ENCODE results near the gene CDKAL1. TPM values are rescaled to one million over a fixed set of nuclear protein-coding genes. Genes with fewer than 3 reads are reported as not detected.
A peak's percentile ranks its signal among the peaks of the same experiment; 100 is the strongest.

CDKAL1 gene
- total and polyA plus RNA-seq, 2 of the 8 experiments (the other 6 are each of a cell fraction or from before 2014, with no cell fraction given) = 8.4 to 24.6 TPM

GRCh38 chr6:21022343-21023107 lies 488.3 kb downstream of the CDKAL1 start:
- CTCF ChIA-PET (ENCODE audit: partially characterized antibody) = interaction anchor here (1.0 to 1.2 kb wide), 2 partner anchors 9 to 91 kb away, joined by 3 read pairs; no protein-coding TSS in a partner anchor
- Histone ChIP-seq H2BK12ac (ENCODE audit: low read depth, low read length) (peak overlapping the region; percentile 77), H3K9ac (replicated peaks in 1 of 4; ENCODE audit: extremely low read depth in 1 of 4, low read depth in 3 of 4, low read length in 3 of 4) (no peak overlapping the region), H3K9me3 (ENCODE audit: insufficient read depth in 2 of 2, low read depth in 1 of 2, low read length in 1 of 2) (0 out of 4 replicates have a peak, but pooled peaks cover 0 to 3% of the 10 kb centered on the region in 2 experiments), H3K4ac (replicated peaks; ENCODE audit: insufficient read length, low read depth, low read length) (no peak overlapping the region), H2AK5ac (ENCODE audit: low read depth, low read length) (no peak overlapping the region), H3K79me2 (ENCODE audit: control insufficient read depth in 1 of 2, insufficient read depth in 2 of 2, low read length in 2 of 2) (no peaks in the 10 kb centered on the region), H3K27ac (ENCODE audit: low read depth, low read length) (no peak overlapping the region), H3K79me1 (ENCODE audit: low read depth, low read length) (no peaks in the 10 kb centered on the region), H3K4me3 (ENCODE audit: extremely low read depth in 1 of 4, insufficient read depth in 2 of 4, low read depth in 3 of 4, low read length in 4 of 4) (no peak overlapping the region), H3K23ac (ENCODE audit: insufficient read length) (no peak overlapping the region), H3K14ac (ENCODE audit: insufficient read length) (no peak overlapping the region), H3K27me3 (replicated peaks in 1 of 4; ENCODE audit: control insufficient read depth in 3 of 4, extremely low read depth in 1 of 4, insufficient read depth in 3 of 4, low read length in 3 of 4) (no peaks in the 10 kb centered on the region), H3K56ac (replicated peaks; ENCODE audit: insufficient read length, low read depth, low read length) (no peak overlapping the region), H2BK15ac (ENCODE audit: low read length) (no peak overlapping the region), H4K20me1 (replicated peaks in 1 of 2; ENCODE audit: control insufficient read depth in 1 of 2, insufficient read depth in 2 of 2, low read length in 2 of 2) (no peaks in the 10 kb centered on the region), H3K18ac (ENCODE audit: extremely low read depth, low read length) (no peak overlapping the region), H2BK20ac (ENCODE audit: low read length) (peak overlapping the region; percentile 24; the same call in 1 of the 2 replicates), H2BK120ac (replicated peaks; ENCODE audit: low read depth, low read length) (no peak overlapping the region), H4K91ac (replicated peaks; ENCODE audit: insufficient read length, low read length) (no peak overlapping the region), H4K8ac (ENCODE audit: extremely low read depth, insufficient read depth, low read length) (no peak overlapping the region), H3K4me2 (ENCODE audit: insufficient read depth in 1 of 2, low read depth in 2 of 2, low read length in 2 of 2) (no peak overlapping the region), H4K5ac (ENCODE audit: insufficient read length, low read depth, low read length) (no peak overlapping the region), H3K36me3 (ENCODE audit: control insufficient read depth in 2 of 4, insufficient read depth in 4 of 4, low read length in 3 of 4) (no peaks in the 10 kb centered on the region; a peak in 1 of 8 replicates), H3K4me1 (replicated peaks in 1 of 4; ENCODE audit: control insufficient read depth in 3 of 4, insufficient read depth in 4 of 4, low read length in 3 of 4) (peaks cover 0 to 6% (median 0%) of the 10 kb centered on the region in 4 experiments; a peak in 1 of 7 replicates), H3K23me2 (ENCODE audit: low read depth, low read length) (no peaks in the 10 kb centered on the region), H2AFZ (ENCODE audit: low read length) (no peak overlapping the region), H2BK5ac (ENCODE audit: low read depth, low read length) (no peak overlapping the region)
- FAIRE-seq (no peak), DNase-seq (ENCODE audit: low read depth in 1 of 2, low spot score in 2 of 2) (no peak)
- no peak for TF ChIP-seq NRF1 (IDR thresholded peaks at IDR 0.05; ENCODE audit: low read depth, low read length)
- TF ChIP-seq SP1 (IDR thresholded peaks at IDR 0.05; ENCODE audit: low read depth, low read length) = no peak
- TF ChIP-seq, protein P1, sequence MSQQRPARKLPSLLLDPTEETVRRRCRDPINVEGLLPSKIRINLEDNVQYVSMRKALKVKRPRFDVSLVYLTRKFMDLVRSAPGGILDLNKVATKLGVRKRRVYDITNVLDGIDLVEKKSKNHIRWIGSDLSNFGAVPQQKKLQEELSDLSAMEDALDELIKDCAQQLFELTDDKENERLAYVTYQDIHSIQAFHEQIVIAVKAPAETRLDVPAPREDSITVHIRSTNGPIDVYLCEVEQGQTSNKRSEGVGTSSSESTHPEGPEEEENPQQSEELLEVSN (IDR thresholded peaks at IDR 0.05) = 0 out of 2 replicates have a peak, but pooled peaks have one; percentile 13
- no peak for TF ChIP-seq RFX5 (IDR thresholded peaks at IDR 0.05; ENCODE audit: borderline replicate concordance, low read depth, low read length)
- TF ChIP-seq ASH2L (IDR thresholded peaks at IDR 0.05; ENCODE audit: low read length) = no peak
- WGBS, 2 experiments (ENCODE audit: extremely low coverage in 1 of 2, insufficient coverage in 1 of 2, insufficient read length in 1 of 2, insufficient replicate concordance in 2 of 2, low coverage in 1 of 2, low lambda C conversion rate in 2 of 2, missing lambda C conversion rate in 1 of 2) = 86% methylated on average over 7 of the region's 7 CpGs; no CpG with 5 or more reads in 1 of the 2 experiments
- POLR2A ChIA-PET (ENCODE audit: partially characterized antibody) = interaction anchor here (1.0 kb wide), 1 partner anchor 9 kb away, joined by 3 read pairs; no protein-coding TSS in a partner anchor

Data from H1 (cell line).